HG03469 (cell line): ENCODE measurements around the gene SIX4.

Source experiments
- ATAC-seq: cut with Tn5 transposase; IDR thresholded peaks from one replicate; pipeline ENCODE4 v1.9.1; 2021; ENCODE audit warnings: mild to moderate bottlenecking, moderate library complexity, moderate number of reproducible peaks; ENCODE audit not compliant: unreplicated experiment

SIX4 gene

DNA sequence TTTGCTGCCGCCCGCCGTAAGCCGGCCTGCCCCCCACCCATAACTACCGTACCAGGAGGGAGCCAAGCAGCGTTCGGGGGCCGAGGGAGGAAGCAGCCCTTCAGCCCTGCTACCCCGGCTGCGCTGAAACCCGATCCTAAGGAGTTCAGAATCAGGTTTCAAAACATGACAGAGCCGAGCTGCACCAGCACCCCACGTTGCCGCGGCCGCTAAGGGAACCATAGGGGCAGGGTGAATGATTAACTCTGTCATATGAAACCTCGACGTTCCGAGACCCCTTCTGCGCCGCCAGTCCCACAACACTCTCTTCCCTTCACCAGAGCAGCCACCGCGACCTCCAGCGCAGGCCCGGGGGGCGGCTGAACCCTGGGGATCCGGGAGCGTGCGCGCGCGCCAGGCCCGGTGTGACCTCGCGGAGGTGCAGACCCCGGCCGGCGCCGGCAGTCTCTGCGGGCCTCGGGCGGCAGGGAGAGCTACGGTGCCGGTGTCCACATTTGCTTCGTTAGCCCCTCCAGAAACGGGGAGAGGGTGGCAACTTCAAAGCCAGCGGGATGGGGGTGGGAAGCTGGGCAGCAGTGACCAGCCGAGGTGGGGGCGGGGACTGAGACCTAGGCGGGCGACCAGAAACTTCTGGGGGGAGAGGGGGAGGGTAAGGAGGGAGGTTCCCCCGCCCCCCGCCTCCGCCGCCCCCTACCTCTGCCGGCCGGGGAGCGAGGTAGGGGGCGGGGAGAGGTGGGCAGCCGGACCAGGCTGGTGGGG is 1.6 kb downstream of the SIX4 start:
- ATAC-seq, result no peak

DNA sequence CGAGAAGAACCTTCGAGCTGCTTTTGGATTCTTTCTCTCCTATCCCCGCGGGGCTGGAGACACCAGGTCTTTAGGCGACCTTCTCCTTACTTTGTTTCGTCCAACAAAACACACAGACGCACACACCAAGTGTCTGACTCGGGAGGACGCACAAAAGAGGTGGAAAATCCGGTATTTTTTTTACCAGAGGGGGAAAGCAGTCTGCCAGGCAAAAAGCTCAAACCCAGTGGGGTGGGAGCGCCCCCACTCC is 2.1 kb downstream of the SIX4 start:
- ATAC-seq, result no peak

DNA sequence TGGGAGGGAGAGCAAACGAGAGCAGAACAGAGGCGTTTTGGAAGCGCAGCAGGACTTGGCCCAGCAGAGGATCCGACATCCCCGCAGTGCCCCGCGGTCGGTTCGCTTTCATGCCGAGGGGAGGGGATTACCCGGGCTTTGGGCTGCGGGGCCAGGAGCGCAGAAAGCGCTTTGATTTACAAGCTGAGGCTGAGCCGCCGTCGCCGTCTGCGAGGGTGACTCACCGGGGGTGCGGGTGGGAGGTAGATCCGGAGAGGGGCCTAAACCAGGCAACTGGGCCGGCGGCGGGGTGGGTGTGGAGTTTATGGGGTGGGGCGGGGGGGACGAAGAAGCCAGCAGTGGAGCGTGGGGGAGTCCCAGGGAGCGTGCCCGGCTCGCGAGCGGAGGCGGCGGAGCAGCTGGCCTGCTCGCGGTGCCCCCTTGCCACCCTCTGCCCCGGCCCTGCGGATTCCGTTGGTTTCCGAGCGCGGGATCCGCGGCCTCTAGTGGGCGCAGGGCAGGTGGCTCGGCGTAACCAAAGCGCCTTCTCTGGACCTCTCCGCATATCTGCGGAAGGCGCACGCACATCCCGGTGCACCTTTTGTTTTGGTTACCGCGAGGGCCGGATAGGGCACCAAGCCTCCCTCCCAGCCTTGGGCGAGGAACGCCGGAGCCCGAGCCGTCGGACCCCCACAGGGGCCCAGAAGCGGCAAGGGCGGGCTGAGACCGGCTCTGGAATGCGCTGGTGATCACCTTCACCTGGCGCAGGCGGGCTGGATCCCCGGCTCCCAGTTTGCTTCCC is 2.6 kb downstream of the SIX4 start:
- ATAC-seq, result no peak

DNA sequence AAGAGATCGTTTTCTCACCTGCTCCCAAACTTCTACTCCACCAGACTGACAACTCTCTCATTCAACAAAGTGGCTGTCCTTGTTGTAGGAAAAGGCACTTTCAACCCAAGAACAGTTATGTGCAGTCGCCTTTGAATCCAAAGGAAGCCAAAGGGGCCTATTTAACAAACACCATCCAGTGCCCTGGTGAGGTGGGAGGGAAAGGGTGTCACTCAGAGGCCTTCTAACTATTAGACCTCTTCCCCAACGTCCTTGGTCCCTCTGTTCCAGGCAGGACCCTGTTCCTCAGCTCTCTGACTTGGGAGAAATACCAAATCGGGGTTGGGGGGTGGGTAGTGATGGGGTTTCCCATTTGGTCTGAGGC is 3.2 kb downstream of the SIX4 start:
- ATAC-seq, result no peak

DNA sequence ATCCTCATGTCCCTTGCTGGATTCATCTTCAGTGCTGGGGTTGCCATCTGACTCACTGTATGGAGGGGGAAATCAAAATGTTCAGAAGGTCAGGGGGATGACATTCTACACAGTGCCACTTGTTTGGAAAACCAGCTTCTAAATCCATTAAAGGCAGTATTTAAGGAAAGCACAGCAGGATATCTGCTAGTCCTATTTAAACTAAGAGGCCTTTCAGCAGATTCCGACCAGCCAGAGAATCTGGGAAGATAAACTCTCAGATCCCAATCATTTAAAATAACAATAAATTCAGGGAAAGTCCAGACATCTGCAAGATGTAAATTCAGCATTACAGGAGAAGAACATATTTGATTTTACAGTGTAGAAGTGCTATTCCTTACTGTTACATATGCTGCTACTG is 3.8 kb downstream of the SIX4 start:
- ATAC-seq, result no peak

DNA sequence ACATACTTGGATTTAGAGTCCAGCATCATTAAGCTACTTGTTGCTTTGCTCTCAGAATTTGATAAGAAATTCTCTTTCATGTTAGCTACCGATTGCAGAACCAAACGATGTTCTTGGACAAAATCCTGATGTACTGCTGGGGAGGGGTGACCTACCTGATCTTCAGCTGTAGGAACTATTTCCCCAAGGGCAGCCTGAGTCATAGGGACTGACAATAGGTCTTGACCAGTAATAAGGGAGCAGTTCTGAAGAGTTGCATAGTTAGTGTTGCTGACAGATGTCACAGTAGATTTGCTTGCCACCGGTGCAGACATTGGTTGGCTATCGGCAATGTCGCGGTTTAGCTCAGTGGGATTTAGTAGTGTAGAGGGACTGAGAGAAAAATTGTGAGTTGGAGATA is 10.6 kb downstream of the SIX4 start:
- no peak for ATAC-seq

DNA sequence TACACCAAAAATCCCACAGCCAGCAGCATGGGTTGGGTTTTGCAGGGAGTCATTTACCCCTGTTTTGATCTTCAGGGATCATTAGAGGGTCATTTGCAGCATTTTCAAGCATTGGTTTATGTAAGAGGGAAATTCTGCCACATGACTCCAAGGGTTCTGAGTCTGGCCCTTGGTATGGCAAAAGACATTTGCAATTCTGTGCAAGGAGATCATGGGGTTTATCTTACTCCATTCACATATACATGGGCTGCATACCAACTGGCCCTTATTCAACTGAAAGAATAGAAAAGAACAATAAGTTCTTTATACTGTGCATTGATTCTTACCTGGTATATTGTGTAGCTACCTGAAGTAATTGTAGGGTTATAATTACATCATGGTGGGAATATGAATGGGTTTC is 13.7 kb downstream of the SIX4 start:
- ATAC-seq, result no peak

DNA sequence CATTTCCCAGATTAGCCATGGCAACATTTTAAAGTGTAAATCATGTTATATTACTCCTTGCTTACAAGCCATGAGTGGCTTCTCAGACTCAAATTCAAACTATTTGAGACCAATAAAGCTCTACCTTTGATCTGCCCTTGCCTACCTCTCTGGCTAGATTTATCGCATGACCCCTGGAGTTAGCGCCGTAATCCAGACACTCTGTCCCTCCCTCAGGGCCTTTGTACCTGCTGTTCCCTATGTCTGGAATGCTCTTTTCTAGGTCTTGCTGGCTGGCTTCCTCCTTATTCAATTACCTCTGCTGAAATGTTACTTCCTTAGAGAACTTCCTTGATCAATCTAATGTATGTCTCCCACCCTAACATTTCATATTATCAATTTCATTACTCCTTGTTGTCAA is 16.3 kb downstream of the SIX4 start:
- no peak for ATAC-seq

DNA sequence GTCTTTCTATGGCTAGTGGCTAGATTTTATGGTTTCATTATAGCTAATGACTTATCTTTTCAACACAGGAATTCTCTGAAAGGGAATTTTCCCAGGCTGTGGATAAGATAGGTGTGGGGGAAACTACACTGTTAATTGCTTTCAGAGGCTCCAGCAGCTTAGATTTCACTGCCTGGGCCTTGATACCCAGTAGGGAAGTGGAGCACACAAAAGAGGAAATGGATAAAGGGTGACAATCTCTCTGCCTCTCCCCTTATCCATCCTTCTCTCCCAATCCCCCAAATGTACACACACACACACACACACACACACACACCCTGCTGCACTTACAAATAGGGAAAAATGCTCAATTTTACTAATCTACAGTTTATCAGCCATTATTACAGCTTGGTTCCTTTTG is 19.1 kb downstream of the SIX4 start:
- ATAC-seq, result no peak

DNA sequence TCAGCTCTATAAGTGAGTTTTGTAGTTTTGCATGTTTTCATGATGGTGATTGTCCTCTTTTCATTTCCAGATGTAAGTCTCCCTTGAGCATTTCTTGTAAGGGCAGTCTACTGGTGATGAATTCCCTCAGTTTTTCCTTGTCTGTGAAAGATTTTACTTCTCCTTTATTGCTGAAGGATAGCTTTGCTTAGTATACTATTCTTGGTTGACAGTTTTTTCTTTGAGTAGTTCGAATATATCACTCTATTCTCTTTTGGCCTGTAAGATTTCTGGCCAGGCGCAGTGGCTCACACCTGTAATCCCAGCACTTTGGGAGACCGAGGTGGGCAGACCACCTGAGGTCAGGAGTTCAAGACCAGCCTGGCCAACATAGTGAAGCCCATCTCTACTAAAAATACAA is 23.6 kb downstream of the SIX4 start:
- no peak for ATAC-seq

DNA sequence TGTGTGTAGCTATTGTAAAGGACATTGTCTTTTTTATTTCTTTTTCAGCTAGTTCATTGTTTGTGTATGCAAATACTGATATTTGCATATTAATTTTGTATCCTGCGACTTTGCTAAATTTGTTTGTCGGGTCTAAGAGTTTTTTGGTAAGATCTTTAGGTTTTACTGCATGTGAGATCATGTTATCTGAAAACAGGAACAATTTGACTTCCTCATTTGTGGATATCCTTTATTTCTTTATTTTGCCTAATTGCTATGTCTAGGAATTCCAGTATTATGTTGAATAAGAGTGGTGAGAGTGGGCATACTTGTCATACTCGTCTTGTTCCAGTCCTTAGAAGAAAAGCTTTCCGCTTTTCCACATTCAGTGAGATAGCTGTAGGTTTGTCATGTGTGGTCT is 28.8 kb downstream of the SIX4 start:
- ATAC-seq, result no peak

DNA sequence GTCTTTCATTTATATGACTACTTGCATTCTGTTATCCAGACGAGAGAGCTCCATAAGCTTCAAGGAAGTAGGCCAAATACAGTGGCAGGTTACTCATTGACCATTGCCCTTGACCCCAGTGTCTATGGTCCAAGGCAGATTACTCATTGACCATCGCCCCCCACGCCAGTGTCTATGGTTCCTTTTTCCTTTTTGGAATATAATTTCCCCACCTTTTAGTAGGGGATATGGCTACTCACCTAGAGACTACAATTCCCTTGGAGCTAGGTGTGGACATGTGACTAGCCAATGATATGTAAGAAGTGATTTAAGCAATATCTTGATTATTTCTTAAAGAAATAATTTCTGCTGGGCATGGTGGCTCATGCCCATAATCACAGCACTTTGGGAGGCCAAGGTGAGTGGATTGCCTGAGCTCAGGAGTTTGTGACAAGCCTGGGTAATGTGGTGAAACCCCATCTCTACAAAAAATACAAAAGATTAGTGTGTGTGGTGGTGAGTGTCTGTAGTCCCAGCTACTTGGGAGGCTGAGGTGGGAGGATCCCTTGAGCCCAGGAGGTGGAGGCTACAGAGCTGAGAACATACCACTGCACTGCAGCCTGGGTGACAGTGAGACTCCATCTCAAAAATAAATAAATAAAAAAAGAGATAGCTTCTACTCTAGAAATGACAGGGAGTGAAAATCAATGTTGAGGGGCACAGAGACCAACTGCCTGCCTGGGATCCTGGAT is 32.6 kb downstream of the SIX4 start:
- no peak for ATAC-seq

DNA sequence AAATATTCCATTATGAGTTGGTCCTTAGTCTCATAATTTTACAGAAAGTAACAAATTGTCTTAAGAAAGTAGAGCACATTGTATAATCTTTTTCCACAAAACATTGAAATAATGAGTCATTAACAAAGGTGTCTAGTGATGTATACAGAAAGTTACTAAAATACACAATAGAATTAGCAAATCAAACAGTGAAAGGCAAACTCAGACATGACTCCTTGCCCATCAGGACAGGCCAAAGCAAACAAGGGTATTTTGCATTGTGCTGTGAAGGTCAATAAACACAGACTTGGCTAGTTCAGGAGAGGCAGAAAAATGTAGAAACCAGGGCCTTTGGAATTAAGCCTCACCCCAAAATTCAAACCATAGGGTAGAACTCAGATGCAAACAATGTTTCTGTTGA is 37.3 kb downstream of the SIX4 start:
- ATAC-seq, result no peak

DNA sequence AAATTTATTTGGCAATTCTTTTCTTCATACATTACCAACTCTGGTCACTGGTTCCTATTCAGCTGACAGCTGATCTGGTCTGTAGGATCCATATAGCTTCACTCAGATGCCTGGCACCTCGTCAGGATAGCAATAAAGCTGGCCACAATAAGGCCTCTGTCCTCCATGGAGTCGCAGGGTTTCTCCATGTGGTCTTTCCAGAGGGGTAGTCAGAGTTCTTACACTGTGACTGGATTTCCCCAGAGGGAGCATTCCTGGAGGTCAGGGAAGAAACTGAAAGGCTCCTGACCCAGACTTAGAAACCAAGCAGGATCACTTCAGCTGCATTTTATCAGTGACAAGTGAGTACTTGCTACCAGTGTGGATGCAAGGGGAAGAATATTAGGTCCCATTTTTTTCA is 39.9 kb downstream of the SIX4 start:
- ATAC-seq, result no peak

DNA sequence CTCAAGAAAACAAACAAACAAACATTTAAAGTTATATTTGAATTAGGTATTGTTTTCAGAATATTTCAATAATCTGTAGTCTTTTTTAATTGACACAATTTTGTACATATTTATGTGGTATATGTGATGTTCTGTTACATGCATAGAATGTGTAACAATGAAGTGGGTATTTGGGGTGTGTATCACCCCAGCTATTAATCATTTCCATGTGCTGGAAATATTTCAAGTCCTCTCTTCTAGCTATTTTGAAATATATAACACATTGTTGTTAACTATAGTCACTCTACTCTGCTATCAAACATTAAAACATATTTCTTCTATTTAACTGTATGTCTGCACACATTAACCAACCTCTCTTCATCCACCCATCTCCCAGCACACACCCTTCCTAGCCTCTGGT is 42.9 kb downstream of the SIX4 start:
- no peak for ATAC-seq

DNA sequence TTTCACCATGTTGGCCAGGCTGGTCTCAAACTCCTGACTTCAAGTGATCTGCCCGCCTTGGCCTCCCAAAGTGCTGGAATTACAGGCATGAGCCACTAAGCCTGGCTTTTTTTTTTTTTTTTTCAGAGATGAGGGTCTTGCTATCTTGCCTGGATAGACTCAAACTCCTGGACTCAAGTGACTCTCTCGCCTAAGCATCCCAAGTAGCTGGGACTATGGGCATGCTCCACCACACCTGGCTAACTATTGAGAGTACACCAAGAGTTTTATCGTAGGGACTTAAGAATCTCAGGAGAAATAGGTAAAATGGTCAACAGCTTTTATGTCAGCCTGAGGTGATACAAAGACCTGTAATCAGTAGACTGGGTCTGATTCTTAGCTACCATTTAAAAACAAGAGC is 43.6 kb downstream of the SIX4 start:
- ATAC-seq, result no peak

DNA sequence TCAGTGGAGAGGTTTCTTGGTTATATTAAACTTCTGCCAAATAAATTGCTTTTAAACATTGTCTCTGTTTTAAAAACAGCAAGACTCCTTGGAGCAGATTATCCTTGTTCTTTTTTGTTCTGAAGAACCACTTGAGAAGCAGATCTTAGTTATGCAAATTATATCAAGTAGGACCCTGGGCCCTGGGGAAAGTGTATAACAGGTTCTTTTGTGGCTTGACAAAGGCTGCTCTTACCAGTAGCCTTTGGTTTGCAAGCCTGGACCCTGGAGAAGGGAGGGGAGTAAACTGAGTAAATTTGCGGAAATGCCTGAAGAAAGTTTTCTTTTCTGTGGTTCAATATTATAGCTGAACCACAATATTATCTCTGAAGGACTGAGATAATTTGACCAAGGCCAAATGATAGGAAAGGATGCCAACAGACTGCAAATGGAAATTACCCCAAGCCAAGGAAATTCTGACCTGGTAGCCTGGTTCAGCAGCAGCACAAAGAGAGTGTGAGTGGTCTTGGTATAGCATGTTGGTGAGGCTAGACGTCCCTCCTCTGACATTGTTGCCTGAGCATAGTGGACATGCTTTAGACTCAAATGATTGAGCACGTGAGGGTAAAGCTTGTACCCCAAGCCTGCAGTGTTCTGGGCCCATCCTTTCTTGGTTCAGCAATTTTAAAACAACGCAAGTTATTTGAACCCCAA is 44.4 kb downstream of the SIX4 start:
- ATAC-seq, result no peak

DNA sequence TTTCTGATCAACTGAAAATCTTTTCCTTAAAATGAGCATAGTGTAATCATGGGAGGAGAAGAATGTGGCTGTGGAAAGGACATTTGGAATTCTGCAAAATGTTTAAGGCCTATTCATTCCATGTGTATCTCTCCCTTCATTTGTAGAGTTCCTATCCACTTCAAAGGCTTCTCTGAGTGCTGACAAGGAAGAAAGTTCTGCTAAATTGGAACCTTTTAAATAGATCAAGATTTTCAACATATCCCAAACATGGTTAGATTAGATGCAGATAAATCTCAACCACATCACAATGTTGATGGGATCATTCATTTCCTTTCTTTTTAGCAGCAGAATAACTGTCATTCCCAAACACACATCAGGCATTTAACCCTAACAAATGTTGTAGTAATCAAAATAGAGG is 46.5 kb downstream of the SIX4 start:
- no peak for ATAC-seq

DNA sequence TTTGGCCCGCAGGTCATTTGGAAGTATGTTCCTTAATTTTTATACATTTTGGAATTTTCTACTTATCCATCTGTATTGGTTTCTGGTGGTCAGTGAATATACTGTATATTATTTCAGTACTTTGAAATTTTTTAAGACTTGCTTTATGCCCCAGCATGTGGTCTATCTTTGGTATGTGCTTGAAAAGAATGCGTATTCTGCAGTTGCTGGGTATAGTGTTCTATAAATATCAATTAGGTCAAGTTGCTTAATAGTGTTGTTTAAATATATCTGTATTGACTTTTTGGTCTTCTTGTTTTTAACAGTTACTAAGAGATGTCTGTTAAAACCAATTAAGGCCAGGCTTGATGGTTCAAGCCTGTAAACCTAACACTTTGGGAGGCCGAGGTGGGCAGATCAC is 53.2 kb downstream of the SIX4 start:
- ATAC-seq, result no peak

DNA sequence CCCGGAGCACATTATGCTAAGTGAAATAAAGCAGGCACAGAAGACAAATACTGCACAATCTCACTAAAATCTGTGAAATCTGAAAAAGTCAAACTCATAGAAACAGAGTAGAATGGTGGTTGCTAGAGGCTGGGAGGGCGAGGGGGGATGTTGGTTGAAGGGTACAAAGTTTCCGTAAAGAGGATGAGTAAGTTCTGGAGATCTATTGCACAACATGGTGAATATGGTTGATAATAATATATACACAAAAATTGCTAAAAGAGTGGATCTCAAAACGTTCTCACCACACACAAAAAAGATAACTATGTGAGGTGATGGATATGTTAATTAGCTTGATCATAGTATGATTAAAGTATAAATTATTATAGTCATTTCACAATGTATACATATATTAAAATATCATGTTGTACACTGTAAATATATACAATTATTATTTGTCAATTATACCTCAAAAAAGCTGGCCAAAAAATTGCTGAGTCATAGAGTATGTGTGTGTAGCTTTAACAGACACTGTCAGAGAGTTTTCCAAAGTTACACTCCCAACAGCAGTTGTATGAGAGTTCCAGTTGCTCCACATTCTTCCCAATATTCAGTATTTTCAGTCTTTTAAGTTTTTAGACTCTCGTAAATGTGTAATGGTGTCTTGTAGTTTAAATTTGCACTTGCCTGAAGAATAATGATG is 55.6 kb downstream of the SIX4 start:
- ATAC-seq, result no peak

DNA sequence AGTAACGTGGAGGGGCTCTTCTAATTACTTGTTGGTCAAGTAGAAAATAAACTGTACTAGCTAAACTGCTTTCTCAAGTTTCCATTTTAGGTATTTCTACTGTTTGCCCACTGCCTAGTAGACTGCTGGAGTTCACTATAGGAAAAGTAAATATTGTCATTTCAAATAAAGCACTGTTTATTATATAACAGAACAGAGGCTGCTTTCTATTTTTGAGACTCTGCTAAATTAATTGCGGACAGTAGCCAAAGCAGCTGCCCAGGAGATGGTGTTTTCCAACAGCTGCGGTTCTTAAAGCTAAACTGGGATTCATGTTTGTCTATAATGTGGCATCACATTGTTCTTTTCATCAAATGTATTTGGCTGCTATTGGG is 59.0 kb downstream of the SIX4 start:
- no peak for ATAC-seq
